GM18507 (cell line): ENCODE measurements around the gene S1PR3.

Experiments used
- DNase-seq: peaks from one replicate; pipeline ENCODE4 v3.0.0; 2011; ENCODE audit warnings: low read depth; ENCODE audit not compliant: insufficient read length; ENCODE audit errors: extremely low spot score
- FAIRE-seq: peaks from 2 replicates; lab custom pipeline; 2011; peaks lifted over from hg19 to GRCh38; lab: Jason Lieb, UNC

S1PR3 gene

DNA sequence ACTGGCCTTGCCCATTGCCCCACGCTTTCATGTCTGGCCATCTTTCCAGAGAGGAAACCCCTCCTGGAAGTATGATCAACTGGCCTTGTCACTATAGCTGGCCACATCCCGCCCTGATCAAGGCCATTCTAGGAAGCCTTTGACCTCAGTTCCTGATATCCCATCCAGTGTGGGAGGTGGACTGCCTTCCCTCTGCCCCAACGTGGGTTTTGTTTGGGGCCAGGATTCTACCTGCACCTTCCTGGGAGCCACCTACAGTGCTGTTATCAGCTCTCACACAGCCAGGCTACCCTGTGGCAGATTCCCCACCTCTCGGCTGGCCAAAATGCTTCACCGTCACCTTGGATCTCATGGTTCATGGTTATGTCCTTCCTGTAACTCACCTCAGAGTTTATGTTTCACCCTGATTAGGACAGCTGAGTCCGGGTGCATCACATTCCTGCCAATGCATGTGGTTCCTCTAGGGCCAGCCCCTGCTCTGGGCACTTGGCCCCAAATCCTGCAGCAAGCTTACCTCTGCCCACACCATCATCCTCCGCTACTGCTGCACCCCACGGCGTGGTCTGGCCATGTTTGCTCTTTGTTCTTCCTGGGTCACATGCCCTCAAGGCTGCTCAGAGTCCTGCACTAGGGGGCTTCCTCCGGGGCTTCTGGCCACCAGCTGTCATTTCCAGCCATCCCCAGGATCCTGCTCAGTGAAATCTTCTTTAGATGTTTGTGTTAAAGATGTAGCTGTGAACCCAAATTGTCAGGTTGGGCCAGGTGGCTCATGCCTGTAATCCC is 24.2 kb upstream of the S1PR3 start:
- DNase-seq, result no peak
- no peak for FAIRE-seq

DNA sequence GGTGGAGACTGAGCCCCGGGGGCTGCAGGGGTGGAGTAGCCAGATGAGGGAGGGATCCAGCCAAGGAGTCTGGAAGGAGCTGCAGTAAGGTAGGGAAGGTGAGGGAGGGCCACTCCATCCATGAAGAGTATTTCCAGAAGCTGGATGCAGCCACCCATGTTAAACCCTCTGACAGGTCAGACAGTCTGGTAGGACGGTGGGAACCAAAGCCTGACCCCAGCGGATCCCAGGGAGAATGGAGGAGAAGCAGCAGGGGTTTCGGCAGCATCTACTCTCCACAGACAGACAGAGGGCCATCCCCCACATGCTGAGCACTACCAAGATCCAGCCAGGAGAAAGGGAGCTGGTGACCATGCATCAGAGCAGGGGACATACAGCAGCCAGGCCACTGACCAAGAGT is 22.5 kb upstream of the S1PR3 start:
- DNase-seq (no peak), FAIRE-seq (no peak)

DNA sequence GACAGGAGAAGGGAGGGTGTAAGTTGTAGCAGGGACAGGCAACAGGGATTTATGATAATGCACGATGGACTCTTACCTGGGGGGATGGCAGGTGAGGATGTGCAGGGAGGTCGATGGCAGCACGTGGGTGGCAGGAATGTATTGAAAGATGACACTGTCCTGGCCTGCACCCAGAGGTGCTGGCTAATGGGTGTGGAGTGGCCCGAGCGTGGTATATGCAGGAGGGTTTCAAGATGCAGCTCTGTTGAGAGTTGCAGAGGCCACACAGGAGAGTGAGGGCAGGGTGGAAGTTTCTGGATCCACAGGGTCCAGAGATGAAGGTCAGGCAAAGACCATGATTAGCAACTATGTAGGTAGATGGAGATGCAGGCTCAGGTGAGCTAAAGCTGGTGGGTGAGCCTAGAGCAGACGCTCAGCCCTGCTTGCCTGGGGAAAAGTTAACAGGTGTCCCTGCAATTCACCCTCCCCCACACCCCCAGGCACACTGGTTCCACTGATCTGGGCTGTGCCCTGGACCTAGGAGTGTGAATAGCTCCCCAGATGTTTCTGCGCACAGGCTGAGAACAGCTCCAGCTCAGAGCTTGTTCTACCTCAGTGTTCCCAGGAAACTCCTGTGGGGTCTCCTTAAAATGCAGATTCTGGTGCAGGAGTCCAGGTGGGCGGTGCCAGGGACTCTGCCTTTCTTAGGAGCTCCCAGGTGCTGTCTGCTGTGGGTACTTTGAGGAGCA is 21.5 kb upstream of the S1PR3 start:
- FAIRE-seq (no peak), DNase-seq (no peak)

GRCh38 chr9:88971131-88971960 is 19.9 kb upstream of the S1PR3 start:
- no peak for DNase-seq
- no peak for FAIRE-seq

DNA sequence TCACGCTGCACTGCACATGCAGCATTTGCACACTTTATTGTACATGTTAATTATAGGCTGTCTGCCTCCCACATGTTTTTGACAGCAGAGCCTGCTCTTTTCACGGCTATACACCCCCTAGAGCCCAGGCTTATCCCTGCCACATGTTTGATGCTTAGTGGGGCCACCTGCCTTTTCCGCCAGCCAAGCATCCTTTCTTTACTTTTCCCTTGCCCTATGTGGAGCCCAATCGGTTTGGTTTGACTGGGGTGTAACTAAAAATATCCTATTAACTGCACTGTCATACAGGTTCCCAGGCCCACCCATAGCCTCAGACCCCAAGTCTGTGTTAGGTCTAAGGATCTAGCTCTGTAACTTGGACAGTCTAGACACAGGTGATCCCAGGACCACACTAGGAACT is 18.9 kb upstream of the S1PR3 start:
- DNase-seq (no peak), FAIRE-seq (no peak)

GRCh38 chr9:88973281-88974045 is 17.8 kb upstream of the S1PR3 start:
- DNase-seq, result no peak
- no peak for FAIRE-seq

GRCh38 chr9:88974641-88975040 is 16.6 kb upstream of the S1PR3 start:
- DNase-seq (no peak), FAIRE-seq (no peak)

DNA sequence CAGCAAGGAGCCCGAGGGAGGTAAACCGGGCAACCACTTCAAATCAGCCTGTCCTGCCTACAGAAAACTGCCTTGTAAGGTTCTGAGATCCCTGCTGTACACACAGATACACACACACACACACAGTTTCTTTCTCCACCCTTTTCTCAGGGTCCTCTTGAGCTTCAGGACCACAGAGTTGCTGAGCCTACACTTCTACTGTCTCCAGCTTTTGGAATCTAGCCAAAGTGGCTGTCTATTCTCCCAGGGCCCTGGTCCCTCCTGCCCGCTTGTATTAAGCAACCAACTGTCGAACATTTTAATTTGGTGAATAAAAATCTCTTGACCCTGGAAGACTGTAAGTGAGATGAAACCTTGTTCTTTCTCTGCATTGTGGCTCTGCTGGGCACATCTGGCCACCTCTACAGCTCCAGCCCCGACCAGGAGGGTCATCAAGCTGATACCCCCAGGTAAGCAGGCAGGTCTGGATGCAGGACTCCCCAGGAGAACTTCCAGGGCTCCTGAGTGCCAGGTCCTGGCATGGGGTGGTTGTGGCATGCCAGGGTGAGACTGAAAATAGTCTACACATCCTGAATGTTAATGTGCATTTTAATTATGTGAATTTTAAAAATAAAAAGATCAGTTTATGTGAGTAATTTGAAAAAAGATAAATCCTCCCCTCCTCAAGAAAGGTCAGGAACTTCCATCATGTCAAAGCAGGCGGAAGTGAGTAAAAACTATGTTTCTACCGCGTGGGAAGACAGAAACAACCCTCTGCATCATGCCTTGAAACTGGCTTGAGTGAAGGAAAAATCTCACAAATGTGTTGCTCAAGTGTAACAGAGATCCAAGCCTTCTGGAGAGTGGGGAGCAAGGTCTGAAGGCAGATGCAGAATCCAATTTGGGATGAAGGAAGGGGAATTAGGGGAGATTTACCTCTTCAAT is 15.0 kb upstream of the S1PR3 start:
- FAIRE-seq, result no peak

GRCh38 chr9:88976890-88977257 is 14.4 kb upstream of the S1PR3 start:
- no peak for FAIRE-seq

More for the DNA sequence above, 15.0 kb upstream of the S1PR3 start:
- DNase-seq, result no peak

GRCh38 chr9:88978034-88978433 is 13.2 kb upstream of the S1PR3 start:
- FAIRE-seq (no peak), DNase-seq (no peak)

More at GRCh38 chr9:88976890-88977257, 14.4 kb upstream of the S1PR3 start:
- no peak for DNase-seq

DNA sequence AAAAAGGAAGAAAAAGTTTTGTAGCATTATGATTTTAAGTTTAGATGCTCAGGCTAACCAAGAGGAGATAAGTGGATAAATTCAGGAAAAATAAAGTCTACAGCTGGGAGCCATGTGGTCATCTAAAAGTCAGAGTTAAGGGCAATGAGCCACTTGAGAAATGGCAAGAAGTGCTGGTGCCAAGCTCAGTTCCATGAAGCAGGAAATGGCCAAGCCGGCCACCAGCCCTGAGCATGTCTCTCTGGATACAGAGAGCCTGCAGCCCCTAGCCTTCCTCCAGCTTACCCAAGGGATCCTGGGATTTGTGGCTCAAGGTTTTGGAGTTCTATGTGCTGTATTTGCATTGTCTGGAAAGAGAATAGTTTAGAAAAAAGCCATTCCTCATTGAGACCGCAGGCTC is 12.2 kb upstream of the S1PR3 start:
- FAIRE-seq, result no peak

GRCh38 chr9:88979791-88980190 is 11.5 kb upstream of the S1PR3 start:
- FAIRE-seq, result no peak
- no peak for DNase-seq

More for the DNA sequence above, 12.2 kb upstream of the S1PR3 start:
- no peak for DNase-seq

DNA sequence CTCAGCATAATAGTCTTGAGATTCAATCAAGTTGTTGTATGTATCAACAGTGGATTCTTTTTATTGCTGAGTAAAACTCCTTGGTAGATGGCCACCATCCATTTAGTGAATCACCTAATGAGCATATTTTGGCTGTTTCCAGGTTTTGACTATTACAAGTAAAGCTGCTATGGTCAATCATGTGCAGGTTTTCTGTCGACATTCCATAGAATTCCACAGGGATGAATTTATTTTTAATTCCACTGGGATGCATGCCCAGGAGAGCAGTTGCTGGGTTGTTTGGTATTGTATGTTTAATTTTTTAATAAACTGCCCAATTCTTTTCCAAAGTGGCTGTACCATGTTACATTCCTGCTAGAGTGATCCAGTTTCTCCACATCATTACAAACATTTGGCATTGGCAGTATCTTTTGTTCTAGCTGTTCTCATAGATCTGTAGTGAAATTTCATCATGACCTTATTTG is 10.5 kb upstream of the S1PR3 start:
- FAIRE-seq (no peak), DNase-seq (no peak)

GRCh38 chr9:88983865-88984542 is 7.3 kb upstream of the S1PR3 start:
- FAIRE-seq (no peak), DNase-seq (no peak)

GRCh38 chr9:88984543-88984883 is 6.8 kb upstream of the S1PR3 start:
- DNase-seq (no peak), FAIRE-seq (no peak)

GRCh38 chr9:88985616-88986015 is 5.7 kb upstream of the S1PR3 start:
- DNase-seq (no peak), FAIRE-seq (no peak)

GRCh38 chr9:88986776-88987175 is 4.5 kb upstream of the S1PR3 start:
- no peak for FAIRE-seq
- DNase-seq, result no peak

- FAIRE-seq (no peak), DNase-seq (no peak)
These were observed 3.6 kb upstream of the S1PR3 start for GRCh38 chr9:88987661-88988060.
